Peyer's patch (tissue), 4 donors: ENCODE data around the gene TTC28.

ENCODE experiments used
- CTCF ChIP-seq, 6 experiments: fragments of 450-650 bp in 4 of 6; fragments of 200-600 bp in 2 of 6; sonication (generic) in 1 of 6; IDR thresholded peaks; one replicate each; pipeline ENCODE4 v1.5.1; 2017 to 2019; ENCODE audit warnings: antibody characterized with exemption in 6 of 6, mild to moderate bottlenecking in 3 of 6, moderate library complexity in 1 of 6
- POLR2A ChIP-seq, 2 donors: fragments of 450-650 bp; IDR thresholded peaks; one replicate each; pipeline ENCODE4 v1.5.1; 2017; ENCODE audit warnings: antibody characterized with exemption in 2 of 2, mild to moderate bottlenecking in 2 of 2, moderate library complexity in 2 of 2

GRCh38 chr22:28063656-28064055, 616.0 kb downstream of the TTC28 start:
- TF ChIP-seq CTCF (IDR thresholded peaks at IDR 0.05) (no peak), POLR2A (IDR thresholded peaks at IDR 0.05) (no peak)
